Astrocyte of the spinal cord (primary cell): ENCODE results near the gene PARP2.

Source experiments
- DNase-seq: peaks from one replicate; pipeline ENCODE4 v3.0.0; 2011; ENCODE audit warnings: low read depth, low spot score
- H3K4me3 ChIP-seq: 2 replicates; pipeline ENCODE4 v1.5.1; 2011; ENCODE audit warnings: low read depth, mild to moderate bottlenecking, low read length, moderate library complexity
- CTCF ChIP-seq: IDR thresholded peaks from 2 replicates; pipeline ENCODE4 v1.5.1; 2012; ENCODE audit warnings: low read depth, mild to moderate bottlenecking, low read length, inconsistent platforms
- in situ Hi-C: cut with HindIII; loops from 2 replicates; pipeline ENCODE4 v1.10.0; 2017; ENCODE audit warnings: low sequenced_read_pairs

Gene PARP2

GRCh38 chr14:20365928-20366327 is 22.5 kb downstream of the PARP2 start:
- no peak for TF ChIP-seq CTCF
- in situ Hi-C loops = no loop called here
- DNase-seq = no peak
- no peak overlapping the region for H3K4me3 ChIP-seq

- in situ Hi-C loops = no loop called here
- no peak for TF ChIP-seq CTCF
- no peak for DNase-seq
- no peak overlapping the region for H3K4me3 ChIP-seq
Measured at GRCh38 chr14:20372796-20373195, 29.4 kb downstream of the PARP2 start.

- in situ Hi-C loops = no loop called here
- no peak overlapping the region for H3K4me3 ChIP-seq
- no peak for TF ChIP-seq CTCF
- no peak for DNase-seq
Measured at GRCh38 chr14:20375471-20375870, 32.0 kb downstream of the PARP2 start.

GRCh38 chr14:20376071-20376588 is 32.7 kb downstream of the PARP2 start:
- TF ChIP-seq CTCF = no peak
- H3K4me3 ChIP-seq = no peak overlapping the region
- no peak for DNase-seq
- in situ Hi-C loops = no loop called here

GRCh38 chr14:20377171-20377570 is 33.7 kb downstream of the PARP2 start:
- no peak for TF ChIP-seq CTCF
- H3K4me3 ChIP-seq = no peak overlapping the region
- no peak for DNase-seq
- in situ Hi-C loops = no loop called here

- no peak for TF ChIP-seq CTCF
- H3K4me3 ChIP-seq = no peak overlapping the region
- DNase-seq = no peak
- in situ Hi-C loops = no loop called here
Measured at GRCh38 chr14:20379743-20380142, 36.3 kb downstream of the PARP2 start.

- in situ Hi-C loops = no loop called here
- TF ChIP-seq CTCF = no peak
- H3K4me3 ChIP-seq = no peak overlapping the region
- no peak for DNase-seq
Measured at GRCh38 chr14:20380681-20381080, 37.2 kb downstream of the PARP2 start.
